Middle frontal gyrus (tissue), 1 donor: Measurements from ENCODE around the gene MROH9.

Experiments
- DNase-seq: peaks from one replicate; pipeline ENCODE4 v3.0.0-alpha.2; 2015; ENCODE audit warnings: low spot score; ENCODE audit errors: extremely low spot score

MROH9 gene

GRCh38 chr1:170967042-170967910 lies 31.9 kb downstream of the MROH9 start:
- DNase-seq: peak; percentile 49

- DNase-seq: no peak
These were observed 34.9 kb downstream of the MROH9 start for GRCh38 chr1:170970256-170970655.

GRCh38 chr1:170978371-170978910 lies 43.1 kb downstream of the MROH9 start:
- no peak for DNase-seq

DNA sequence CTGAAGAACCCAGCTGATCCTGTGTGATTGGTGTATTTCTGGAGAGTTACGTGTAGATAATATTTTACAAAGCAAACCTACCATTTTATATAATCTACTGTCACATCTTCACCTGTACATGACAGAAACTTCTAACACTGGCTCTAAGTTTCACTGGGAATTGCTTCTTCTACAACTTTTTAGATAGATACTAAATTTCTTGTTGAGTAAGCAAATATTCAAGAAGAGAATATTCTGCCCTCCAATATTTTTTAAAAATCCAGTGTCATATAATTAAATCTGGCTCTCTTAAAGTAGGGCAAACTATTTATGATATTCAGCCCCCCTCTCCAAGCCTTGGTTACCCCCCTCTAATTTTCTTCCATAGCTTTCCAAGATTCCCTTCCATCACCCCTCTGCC lies 50.1 kb downstream of the MROH9 start:
- DNase-seq: no peak

GRCh38 chr1:170986901-170987300 lies 51.6 kb downstream of the MROH9 start:
- no peak for DNase-seq

DNA sequence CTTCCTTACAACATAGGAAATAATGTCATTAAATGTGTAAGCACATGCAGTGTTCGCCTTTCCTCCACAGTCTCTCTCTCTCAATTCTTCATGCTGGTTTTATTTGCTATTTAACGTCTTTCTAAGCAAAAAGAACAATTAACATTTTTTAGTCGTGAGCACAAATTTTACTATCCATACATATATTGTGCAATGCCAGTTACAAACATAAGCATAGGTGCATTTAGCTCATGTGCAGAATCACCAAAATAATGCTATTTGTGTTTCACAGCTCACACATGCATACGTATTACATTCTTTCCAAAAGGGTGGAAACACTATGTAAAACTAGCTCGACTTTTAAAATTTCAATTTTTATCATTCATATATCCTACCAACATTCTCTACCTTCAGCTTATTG lies 52.1 kb downstream of the MROH9 start:
- no peak for DNase-seq

DNA sequence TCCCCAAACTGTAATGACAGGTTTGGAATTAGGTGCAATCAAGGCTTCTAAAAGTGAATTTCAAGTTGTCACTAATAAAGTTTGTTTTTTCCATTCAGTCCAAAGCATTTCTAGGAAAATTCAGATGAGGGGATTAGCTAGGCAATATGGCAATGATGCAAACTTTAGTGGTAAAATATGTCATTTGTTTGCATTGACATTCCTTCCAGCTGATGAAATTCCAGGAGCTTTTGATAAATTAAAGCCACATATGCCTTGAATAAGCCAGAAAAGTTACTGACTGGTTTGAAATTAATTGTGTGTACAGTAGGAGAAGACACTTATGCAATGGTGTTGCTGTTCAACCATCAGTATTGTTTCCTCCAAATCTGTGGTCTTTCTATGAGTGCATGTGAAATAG lies 57.8 kb downstream of the MROH9 start:
- no peak for DNase-seq

DNA sequence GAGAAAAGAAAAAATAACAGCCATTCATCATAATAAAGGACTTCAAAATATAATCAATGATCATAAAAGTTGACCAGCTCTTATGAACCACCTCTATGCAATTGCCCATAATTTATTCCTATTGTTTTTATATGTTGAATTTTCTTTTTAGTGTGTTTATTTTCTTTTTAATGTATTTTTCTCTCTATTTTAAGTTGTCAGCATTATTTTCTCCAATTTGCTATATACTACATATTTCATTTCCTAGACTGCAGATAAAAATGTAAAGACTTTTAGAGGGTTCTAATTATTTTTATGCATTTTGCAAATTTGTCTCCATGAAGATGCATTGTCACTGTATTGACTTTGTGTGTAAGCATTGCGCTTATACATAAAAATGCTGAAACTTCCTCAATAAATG lies 58.4 kb downstream of the MROH9 start:
- no peak for DNase-seq

GRCh38 chr1:171014880-171015279 lies 79.5 kb downstream of the MROH9 start:
- DNase-seq: no peak

GRCh38 chr1:171017426-171017825 lies 82.1 kb downstream of the MROH9 start:
- DNase-seq: no peak

DNA sequence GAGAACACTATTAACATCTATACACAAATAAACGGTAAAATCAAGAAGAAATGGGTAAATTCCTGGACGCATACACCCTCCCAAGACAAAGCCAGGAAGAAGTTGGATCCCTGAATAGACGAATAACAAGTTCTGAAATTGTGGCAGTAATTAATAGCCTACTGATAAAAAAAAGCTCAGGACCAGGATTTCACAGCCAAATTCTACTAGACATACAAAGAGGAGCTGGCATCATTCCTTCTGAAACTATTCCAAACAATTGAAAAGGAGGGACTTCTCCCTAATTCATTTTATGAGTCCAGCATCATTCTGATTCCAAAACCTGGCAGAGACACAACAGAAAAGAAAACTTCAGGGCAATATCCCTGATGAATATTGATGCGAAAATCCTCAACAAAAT lies 84.6 kb downstream of the MROH9 start:
- DNase-seq: no peak

DNA sequence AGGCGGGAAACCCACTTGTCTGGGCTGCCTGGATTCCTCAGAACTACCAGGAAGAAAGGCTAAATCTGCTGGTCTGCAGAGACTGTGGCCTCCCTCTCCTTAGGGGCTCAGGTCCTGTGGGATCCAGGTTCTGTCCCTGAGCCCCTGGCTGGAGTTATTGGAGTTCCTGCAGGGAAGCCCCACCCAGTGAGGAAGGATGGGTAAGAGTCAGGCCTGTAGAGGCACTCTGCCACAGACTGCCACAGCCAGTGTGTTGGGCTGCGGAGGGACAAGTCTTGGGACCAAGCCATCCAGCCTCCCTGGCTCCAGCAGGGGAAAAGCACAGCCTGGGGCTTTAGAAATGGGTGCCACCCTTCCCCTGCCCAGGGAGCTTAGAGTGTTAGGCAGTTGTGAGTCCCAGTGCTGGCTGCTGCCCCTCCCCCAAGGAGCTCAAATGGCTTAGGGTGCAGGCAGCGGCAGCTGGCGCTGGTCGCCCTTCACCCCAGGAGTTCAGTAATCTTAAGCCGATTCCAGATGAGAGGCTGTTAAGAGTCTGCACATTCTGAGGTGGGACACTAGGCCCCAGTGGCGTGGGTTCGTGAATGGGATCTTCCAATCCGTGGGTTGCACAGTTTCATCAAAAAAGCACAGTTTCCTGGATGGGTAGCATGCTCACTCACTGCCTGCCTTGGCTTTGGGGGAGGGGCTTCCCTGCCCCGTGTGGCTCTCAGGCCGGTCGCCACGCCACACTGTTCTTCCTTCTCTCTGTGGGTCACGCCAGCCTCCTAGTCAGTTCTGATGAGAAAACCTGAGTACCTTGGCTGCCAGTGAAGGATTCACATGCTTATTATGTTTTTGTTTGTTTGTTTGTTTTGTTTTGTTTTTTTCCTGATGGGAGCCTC lies 97.7 kb downstream of the MROH9 start:
- DNase-seq: no peak

GRCh38 chr1:171037626-171038025 lies 102.3 kb downstream of the MROH9 start:
- no peak for DNase-seq

DNA sequence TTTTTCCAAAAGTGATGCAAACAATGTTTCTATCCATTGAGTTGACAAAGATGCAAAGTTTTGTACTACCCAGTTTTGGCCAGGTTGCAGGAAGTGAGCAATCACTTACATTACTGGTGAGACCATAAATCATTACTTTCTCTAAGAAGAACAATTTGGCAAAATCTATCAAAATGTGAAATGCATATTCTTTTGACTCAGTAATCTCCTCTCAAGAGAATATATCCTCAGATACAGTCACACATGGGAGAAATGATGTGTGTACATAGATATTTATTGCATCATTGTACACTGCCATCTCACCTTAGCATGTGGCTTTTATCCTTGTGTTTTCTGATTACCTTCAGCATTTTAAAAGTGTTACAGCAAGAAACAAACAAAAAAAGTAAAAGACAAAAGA lies 103.0 kb downstream of the MROH9 start:
- no peak for DNase-seq

- no peak for DNase-seq
These were observed 112.7 kb downstream of the MROH9 start for GRCh38 chr1:171048014-171048413.

- no peak for DNase-seq
These were observed 117.6 kb downstream of the MROH9 start for GRCh38 chr1:171052977-171053376.

DNA sequence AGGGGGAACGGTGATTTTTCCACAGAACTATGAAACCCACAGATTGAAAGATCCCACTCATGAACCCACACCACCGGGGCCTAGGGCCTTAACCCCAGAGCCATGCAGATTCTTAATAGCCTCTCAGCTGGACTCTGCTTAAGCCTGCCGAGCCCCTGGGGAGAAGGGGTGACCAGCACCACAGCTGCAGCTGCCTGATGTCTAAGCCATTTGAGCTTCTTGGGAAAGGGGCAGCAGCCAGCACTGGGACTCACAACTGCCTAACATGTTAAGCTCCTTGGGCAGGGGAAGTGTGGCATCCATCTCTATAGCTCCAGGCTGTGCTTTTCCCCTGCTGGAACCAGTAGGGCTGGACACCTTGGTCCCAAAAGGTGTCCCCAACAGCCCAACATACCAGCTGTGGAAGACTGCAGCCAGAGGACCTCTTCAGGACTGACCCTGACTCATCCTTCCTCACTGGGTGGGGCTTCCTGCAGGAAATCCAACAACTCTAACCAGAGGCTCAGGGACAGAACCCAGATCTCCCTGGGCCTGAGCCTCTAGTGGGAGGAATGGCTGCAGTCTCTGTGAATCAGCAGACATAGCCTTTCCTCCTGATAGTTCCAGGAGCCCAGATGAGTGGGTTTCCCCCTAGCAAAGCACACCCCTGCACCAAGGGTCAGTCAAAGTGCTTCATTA lies 120.8 kb downstream of the MROH9 start:
- no peak for DNase-seq

- DNase-seq: no peak
These were observed 126.2 kb downstream of the MROH9 start for GRCh38 chr1:171061425-171062143.

DNA sequence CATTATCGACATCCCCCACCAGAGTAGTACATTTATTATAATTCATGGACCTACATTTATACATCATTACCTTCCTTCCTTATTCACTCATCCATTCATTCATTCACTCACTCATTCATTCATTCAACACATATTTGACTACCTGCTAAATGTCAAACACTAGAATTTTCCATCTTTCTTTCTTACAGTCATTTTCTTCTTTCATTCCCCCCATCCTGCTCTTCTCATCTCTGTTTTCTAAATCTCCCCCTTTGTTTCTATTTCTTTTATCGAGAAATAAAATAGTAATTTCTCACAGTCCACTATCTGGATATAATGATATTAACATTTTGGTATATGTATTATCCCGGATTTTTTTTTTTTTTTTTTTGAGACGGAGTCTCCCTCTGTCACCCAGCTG lies 127.6 kb downstream of the MROH9 start:
- DNase-seq: no peak

- DNase-seq: no peak
These were observed 139.7 kb downstream of the MROH9 start for GRCh38 chr1:171075041-171075440.

GRCh38 chr1:171081314-171081753 lies 146.0 kb downstream of the MROH9 start:
- DNase-seq: no peak
